Uterus (tissue), 2 donors: Measurements from ENCODE around the gene COG7.

ENCODE experiments used
- CTCF ChIP-seq, 4 experiments: fragments of 200-600 bp in 2 of 4; fragments of 450-650 bp in 2 of 4; sonication (generic) in 2 of 4; IDR thresholded peaks; one replicate each; pipeline ENCODE4 v1.5.1; 2016 to 2019; ENCODE audit warnings: antibody characterized with exemption in 4 of 4, mild to moderate bottlenecking in 2 of 4, moderate library complexity in 1 of 4
- POLR2A ChIP-seq, 2 donors: fragments of 450-650 bp; IDR thresholded peaks; one replicate each; pipeline ENCODE4 v1.6.1; 2016; ENCODE audit warnings: antibody characterized with exemption in 2 of 2, mild to moderate bottlenecking in 1 of 2, moderate library complexity in 1 of 2

GRCh38 chr16:23452572-23453337, at the start of gene COG7:
- TF ChIP-seq POLR2A (IDR thresholded peaks at IDR 0.05) (peak; percentile 7 to 29), CTCF (IDR thresholded peaks at IDR 0.05) (peak in 2 of 4 experiments; percentile 7 to 27)
